ENCODE data around the gene FOXL3. TPM values are rescaled to one million over a fixed set of nuclear protein-coding genes. Genes with fewer than 3 reads are reported as not detected.

The FOXL3 gene
- total and polyA plus RNA-seq, 2 donors (not counting 1 experiment from before 2014, with no cell fraction given) = not detected

DNA sequence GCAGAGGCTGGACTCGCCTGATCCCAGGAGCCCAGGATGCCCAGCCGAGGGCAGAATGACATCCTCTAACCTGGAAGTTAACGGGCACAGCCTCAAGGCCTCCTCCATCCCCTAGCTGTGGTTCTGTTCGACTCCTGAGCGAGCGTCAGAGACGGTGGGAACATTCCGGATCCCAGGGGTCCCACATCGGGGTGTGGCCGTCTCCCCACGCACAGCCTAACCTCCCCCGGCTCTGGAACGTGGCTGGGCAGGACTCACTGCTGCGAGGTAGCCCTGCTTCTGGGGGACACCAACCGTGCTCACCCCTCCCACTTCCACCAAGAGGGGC is 8.4 kb downstream of the FOXL3 start:
- Histone ChIP-seq H3K27ac (ENCODE audit: low read length in 2 of 2) (no peak overlapping the region), H3K9me3 (ENCODE audit: control extremely low read depth in 1 of 3, control insufficient read depth in 2 of 3, insufficient read depth in 1 of 3, low read length in 2 of 3) (peaks cover 0 to 12% (median 0%) of the 10 kb centered on the region in 3 donors), H4K20me1 (ENCODE audit: control insufficient read depth, insufficient read depth, low read length, poor library complexity, severe bottlenecking) (no peaks in the 10 kb centered on the region), H3K4me1 (ENCODE audit: control insufficient read depth in 2 of 2, insufficient read depth in 2 of 2, low read length in 2 of 2) (no peaks in the 10 kb centered on the region), H3K27me3 (replicated peaks in 1 of 4; ENCODE audit: control extremely low read depth in 1 of 4, control insufficient read depth in 3 of 4, insufficient read depth in 4 of 4, low read length in 3 of 4) (peaks cover 0 to 2% (median under 1%) of the 10 kb centered on the region in 4 experiments), H3K4me2 (replicated peaks; ENCODE audit: low read depth, low read length, poor library complexity, severe bottlenecking) (no peak overlapping the region), H2AFZ (ENCODE audit: insufficient read depth, low read depth, low read length, poor library complexity, severe bottlenecking) (no peak overlapping the region), H3K4me3 (ENCODE audit: control extremely low read depth in 1 of 5, extremely low read depth in 1 of 5, insufficient read depth in 1 of 5, low read depth in 2 of 5, low read length in 4 of 5) (no peak overlapping the region), H3K79me2 (ENCODE audit: control insufficient read depth, insufficient read depth, low read length) (no peaks in the 10 kb centered on the region), H3K9ac (ENCODE audit: low read length) (no peak overlapping the region), H3K36me3 (replicated peaks in 1 of 2; ENCODE audit: control extremely low read depth in 1 of 2, control insufficient read depth in 1 of 2, extremely low read depth in 1 of 2, insufficient read depth in 2 of 2, low read length in 1 of 2) (no peaks in the 10 kb centered on the region)
- DNase-seq (no peak), ATAC-seq (ENCODE audit: low read depth) (no peak)
- ChIA-PET CTCF (no interaction called here), POLR2A (no interaction called here)
- H3K9me3 Mint-ChIP-seq (ENCODE audit: insufficient read depth) = peaks cover 2% of the 10 kb centered on the region
- intact Hi-C loops (cut with micrococcal nuclease) = no loop called here
- H3K4me1 Mint-ChIP-seq = no peaks in the 10 kb centered on the region
- no peak overlapping the region for H3K4me3 Mint-ChIP-seq
- H3K27me3 Mint-ChIP-seq = peaks cover under 1% of the 10 kb centered on the region
- H3K27ac Mint-ChIP-seq = no peak overlapping the region
- WGBS (ENCODE audit: insufficient coverage) = 87% methylated on average over 15 of the region's 15 CpGs
- TF ChIP-seq, protein P1, sequence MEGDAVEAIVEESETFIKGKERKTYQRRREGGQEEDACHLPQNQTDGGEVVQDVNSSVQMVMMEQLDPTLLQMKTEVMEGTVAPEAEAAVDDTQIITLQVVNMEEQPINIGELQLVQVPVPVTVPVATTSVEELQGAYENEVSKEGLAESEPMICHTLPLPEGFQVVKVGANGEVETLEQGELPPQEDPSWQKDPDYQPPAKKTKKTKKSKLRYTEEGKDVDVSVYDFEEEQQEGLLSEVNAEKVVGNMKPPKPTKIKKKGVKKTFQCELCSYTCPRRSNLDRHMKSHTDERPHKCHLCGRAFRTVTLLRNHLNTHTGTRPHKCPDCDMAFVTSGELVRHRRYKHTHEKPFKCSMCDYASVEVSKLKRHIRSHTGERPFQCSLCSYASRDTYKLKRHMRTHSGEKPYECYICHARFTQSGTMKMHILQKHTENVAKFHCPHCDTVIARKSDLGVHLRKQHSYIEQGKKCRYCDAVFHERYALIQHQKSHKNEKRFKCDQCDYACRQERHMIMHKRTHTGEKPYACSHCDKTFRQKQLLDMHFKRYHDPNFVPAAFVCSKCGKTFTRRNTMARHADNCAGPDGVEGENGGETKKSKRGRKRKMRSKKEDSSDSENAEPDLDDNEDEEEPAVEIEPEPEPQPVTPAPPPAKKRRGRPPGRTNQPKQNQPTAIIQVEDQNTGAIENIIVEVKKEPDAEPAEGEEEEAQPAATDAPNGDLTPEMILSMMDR (IDR thresholded peaks at IDR 0.05) = no peak
- no peak for TF ChIP-seq EZH2 (IDR thresholded peaks at IDR 0.05; ENCODE audit: borderline replicate concordance, insufficient read depth, low read depth, low read length, poor library complexity, severe bottlenecking)

DNA sequence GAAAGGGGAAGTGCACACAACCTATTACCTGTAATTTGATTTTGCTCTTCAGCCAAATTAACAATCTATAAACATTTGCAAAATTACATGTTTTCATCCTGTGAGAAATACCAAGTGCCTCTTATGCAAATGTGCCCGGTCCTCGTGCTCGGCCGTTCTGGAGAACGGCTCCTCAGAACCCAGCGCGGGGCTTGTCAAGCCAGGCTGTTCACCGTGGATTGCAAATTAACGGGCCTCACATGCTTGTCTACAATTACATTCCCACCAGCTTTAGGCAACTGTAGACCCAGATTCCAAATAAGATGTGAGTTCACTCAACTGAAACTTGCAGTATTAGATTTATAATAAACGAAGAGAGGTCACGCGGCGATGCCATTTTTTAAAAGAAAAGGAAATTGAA is 8.8 kb downstream of the FOXL3 start:
- Mint-ChIP-seq H3K27me3 (no peaks in the 10 kb centered on the region), H3K4me3 (no peak overlapping the region), H3K4me1 (no peaks in the 10 kb centered on the region), H3K9me3 (ENCODE audit: insufficient read depth) (peaks cover 2% of the 10 kb centered on the region), H3K27ac (no peak overlapping the region)
- no peak overlapping the region for H3K4me2 ChIP-seq (replicated peaks; ENCODE audit: low read depth, low read length, poor library complexity, severe bottlenecking)
- ChIA-PET CTCF (no interaction called here), POLR2A (no interaction called here)
- ATAC-seq (ENCODE audit: low read depth) = no peak
- H3K27me3 ChIP-seq (replicated peaks in 1 of 4; ENCODE audit: control extremely low read depth in 1 of 4, control insufficient read depth in 3 of 4, insufficient read depth in 4 of 4, low read length in 3 of 4) = peaks cover 0 to 2% (median under 1%) of the 10 kb centered on the region in 4 experiments
- 91% methylated on average over 9 of the region's 13 CpGs for WGBS (ENCODE audit: insufficient coverage)
- H4K20me1 ChIP-seq (ENCODE audit: control insufficient read depth, insufficient read depth, low read length, poor library complexity, severe bottlenecking) = no peaks in the 10 kb centered on the region
- no peak overlapping the region for H2AFZ ChIP-seq (ENCODE audit: insufficient read depth, low read depth, low read length, poor library complexity, severe bottlenecking)
- H3K4me1 ChIP-seq (ENCODE audit: control insufficient read depth in 2 of 2, insufficient read depth in 2 of 2, low read length in 2 of 2) = no peaks in the 10 kb centered on the region
- peaks cover 0 to 12% (median 0%) of the 10 kb centered on the region in 3 donors for H3K9me3 ChIP-seq (ENCODE audit: control extremely low read depth in 1 of 3, control insufficient read depth in 2 of 3, insufficient read depth in 1 of 3, low read length in 2 of 3)
- H3K36me3 ChIP-seq (replicated peaks in 1 of 2; ENCODE audit: control extremely low read depth in 1 of 2, control insufficient read depth in 1 of 2, extremely low read depth in 1 of 2, insufficient read depth in 2 of 2, low read length in 1 of 2) = no peaks in the 10 kb centered on the region
- H3K27ac ChIP-seq (ENCODE audit: low read length in 2 of 2) = no peak overlapping the region
- H3K9ac ChIP-seq (ENCODE audit: low read length) = no peak overlapping the region
- H3K4me3 ChIP-seq (ENCODE audit: control extremely low read depth in 1 of 5, extremely low read depth in 1 of 5, insufficient read depth in 1 of 5, low read depth in 2 of 5, low read length in 4 of 5) = no peak overlapping the region
- no peaks in the 10 kb centered on the region for H3K79me2 ChIP-seq (ENCODE audit: control insufficient read depth, insufficient read depth, low read length)
- TF ChIP-seq, protein P1 (IDR thresholded peaks at IDR 0.05) = no peak
- no peak for TF ChIP-seq EZH2 (IDR thresholded peaks at IDR 0.05; ENCODE audit: borderline replicate concordance, insufficient read depth, low read depth, low read length, poor library complexity, severe bottlenecking)
- intact Hi-C loops (cut with micrococcal nuclease) = no loop called here
- no peak for DNase-seq
